Measurements from ENCODE around the gene ETV6. TPM values are rescaled to one million over a fixed set of nuclear protein-coding genes. Genes with fewer than 3 reads are reported as not detected.
A peak's percentile ranks its signal among the peaks of the same experiment; 100 is the strongest.

ETV6 gene
- total RNA-seq, 1 experiment from 2014 or later: 1.9 TPM

DNA sequence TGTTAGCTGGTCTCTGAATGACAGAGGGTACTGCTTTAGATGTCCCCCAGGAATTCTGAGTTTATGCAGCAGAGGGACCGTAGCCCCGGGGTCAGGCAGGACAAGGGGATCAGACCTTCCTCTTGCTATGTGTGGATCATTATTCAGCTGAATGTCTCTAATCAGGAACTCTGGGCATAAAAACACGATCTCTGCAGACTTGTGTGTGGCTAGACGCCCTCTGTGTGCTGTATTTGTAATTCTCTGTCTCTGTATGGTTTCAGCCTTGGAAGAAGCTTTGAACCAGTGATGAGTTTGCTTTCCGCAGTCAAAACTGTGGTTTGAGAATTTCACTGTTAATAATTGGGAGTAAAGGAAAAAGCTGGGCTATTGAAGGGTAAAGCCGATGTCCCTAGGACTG lies 125.3 kb downstream of the ETV6 start:
- DNase-seq (ENCODE audit: low spot score): no peak

DNA sequence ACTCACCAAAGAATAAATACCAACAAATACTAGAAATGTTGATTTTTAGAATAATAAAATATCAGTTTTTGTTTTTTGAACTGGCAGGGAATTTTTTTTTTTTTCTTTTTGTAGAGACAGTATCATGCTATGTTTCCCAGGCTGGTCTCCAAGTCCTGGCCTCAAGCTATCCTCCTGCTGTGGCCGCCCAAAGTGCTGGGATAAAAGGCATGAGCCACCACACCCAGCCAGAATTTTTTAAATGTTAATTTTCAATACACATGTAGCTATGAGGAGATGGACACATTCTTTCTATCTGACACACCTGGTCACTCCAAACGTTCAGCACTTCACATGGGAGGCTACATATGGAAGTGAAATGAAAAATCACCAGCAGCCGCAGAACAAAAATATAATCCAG lies 126.8 kb downstream of the ETV6 start:
- no peak for DNase-seq (ENCODE audit: low spot score)

DNA sequence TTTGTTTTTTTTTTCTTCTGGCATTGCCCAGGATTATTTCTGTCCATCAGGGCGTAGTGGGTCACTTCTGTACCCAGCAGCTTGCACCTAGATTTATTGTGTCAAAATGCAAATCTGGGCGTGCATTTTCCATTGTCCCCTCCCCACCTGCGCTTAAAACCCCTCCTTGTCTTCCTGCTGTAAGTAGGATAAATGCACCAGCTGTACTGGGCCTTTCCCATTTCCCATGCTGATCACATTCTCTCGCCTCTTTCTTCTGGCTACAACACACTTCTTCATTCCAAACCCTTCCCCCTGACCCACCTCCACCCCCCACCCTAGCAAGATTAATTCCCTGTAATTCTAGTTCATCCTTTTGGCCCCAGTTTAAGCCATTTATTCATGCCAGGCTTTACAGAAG lies 128.0 kb downstream of the ETV6 start:
- DNase-seq (ENCODE audit: low spot score): no peak

DNA sequence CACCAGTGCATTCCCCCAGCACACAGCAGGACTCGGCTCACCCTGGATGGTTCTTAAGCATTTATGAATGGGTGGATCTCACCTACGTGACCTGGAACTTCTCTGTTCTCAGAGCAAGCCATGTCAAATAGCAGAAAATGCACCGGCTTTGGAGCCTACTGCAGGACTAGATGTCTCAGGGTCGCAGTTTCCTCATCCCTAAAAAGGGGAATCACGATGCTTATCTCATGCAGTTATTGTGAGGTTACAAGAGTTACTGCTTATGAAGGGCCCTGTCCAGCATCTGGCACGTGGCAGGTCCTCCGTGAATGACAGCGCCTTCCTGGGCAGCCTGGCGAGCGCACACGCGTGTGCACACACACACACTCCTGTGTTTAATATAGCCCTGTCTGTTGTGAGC lies 128.5 kb downstream of the ETV6 start:
- no peak for DNase-seq (ENCODE audit: low spot score)

DNA sequence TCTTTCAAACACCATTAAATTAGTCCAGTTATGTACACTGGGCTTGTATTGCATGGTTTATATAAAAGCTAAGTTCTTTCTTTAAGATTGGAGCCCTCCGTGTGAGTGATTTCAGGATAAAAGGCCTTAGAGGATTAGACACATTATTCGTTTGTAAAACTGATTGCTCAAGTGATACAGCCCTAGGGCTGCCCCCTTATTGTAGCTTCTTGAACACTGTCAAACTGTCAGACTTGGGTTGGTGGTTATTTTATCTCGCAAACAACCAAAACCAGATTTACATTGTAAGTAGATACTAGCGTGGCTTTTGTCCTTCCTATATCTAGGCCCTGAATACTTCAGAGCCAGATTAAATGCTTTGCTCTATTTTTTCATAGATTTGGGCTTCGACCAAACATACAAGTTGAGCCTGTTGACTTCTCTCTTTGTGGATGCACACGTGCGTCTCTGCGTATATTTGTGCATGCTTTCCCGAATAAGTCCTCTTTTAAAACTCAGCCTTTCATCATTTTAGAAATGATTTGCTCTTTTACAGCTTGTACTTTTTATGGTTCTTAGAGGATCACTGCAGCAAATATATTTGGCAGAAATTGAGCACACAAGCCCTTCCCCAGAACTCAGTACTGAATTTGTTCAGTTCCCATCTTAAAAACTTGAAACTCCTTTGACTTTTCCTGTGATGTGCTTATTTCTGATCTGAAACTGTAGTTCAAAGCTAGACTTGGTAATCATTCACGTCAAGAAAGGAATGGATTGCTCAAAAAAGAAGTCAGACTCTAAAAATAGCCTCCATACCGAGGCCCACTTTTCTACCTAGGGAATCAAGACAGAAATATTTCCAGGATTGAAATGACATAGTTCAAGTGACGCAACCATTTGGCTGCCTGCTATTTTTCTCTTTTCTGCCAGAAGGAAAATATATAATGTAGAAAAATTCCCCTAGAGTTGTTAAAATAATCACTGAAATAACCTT lies 129.5 kb downstream of the ETV6 start:
- DNase-seq (ENCODE audit: low spot score): no peak

DNA sequence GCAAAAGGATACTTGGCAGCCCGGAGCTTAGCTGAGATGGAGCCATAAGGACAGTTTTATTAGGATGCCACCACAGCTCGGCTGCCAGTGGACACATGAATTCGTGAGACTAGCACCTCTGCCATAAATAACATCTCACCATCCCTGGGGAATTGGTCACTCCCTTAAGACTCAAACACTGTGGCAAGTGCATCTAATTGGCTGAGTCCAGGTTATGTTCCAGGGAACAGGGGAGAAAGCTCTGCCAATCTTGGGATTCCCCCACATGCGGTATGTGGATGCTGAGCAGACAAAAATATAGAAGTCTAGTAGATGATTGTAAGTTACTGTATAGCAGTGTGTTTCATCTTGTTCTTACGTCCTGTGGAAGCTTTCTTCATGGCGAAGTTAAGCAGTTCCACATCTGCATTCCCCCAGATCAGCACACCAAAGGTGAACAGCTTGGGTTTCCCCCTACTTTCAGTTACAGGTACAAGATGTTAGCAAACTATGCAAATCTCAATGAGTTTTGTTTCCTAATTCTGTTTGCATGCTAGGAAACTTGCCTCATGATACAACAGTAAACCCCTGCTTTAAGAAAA lies 131.1 kb downstream of the ETV6 start:
- DNase-seq (ENCODE audit: low spot score): no peak

DNA sequence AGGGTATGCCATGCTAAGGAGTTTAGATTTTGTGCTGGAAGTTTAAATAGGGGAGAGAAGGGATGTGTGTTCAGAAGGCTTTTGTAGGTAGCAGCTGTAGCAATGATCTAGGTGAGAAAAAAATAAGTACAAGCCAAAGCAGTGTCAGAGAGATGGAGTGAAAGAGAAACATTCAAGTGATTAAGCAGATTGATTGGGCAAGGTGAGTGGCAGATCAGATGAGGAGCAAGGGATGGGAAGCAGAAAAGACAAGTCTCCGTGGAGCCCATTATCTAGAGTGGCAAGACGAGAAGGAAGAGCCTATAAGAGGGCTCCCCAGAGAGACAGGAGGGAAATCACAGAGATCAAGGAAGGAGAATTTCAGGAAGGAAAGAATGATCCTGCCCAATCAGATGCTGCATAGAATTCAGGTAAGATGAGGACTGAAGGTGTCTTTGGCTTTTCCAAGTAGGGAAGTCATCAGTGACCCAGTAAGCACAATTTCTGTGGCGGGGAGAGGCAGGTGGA lies 133.5 kb downstream of the ETV6 start:
- no peak for DNase-seq (ENCODE audit: low spot score)

DNA sequence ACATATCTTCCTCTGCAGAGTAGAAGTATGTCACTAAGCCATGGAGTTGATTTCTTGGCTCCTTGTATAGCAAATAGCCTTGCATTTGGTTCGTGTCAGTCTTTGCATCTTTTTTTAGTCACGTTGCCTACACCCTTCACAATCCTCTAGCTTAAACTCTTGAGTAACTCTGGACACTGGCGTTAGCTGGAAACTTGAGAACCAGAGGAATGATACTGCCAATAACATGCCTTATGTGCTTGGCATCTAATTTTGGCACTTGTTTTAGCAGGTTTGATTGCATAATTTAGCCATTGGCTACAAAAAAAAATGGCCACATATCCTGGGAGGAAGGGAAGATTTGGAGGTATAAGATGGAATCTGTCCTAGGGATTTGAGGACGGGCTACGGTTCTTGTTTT lies 136.2 kb downstream of the ETV6 start:
- DNase-seq (ENCODE audit: low spot score): no peak

DNA sequence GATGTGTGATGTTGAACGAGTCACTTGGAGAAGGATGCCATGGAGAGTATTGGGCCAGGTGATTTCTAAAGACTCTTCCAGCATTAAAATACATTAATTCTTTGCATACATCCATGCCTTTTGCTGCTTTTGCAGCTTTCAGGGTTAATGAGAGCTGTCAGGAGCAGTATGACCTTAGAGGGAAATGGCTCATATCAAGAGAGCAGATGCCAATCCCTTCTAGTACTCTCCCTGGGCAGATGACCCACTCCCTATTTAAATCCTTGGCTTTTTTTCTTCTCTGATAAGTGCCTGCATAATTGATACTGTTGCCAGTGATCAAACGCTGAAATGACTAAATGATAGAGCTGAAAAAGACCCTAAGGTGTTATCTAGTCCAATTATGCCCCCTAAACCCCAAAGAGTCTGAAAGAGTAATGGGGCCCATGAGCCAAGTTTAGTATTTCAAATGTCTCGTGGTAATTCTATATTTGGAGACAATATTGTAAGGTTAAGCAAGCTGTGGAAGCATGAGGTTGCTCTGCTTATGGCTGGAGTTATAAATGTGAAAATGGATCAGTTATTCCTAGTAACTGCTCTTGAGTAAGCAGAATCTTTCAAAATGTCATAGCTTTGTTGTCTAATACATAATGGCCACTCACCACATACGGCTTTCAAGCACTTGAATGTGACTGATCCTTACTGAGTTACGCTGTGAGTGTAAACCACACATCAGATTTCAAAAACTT lies 137.3 kb downstream of the ETV6 start:
- no peak for DNase-seq (ENCODE audit: low spot score)

DNA sequence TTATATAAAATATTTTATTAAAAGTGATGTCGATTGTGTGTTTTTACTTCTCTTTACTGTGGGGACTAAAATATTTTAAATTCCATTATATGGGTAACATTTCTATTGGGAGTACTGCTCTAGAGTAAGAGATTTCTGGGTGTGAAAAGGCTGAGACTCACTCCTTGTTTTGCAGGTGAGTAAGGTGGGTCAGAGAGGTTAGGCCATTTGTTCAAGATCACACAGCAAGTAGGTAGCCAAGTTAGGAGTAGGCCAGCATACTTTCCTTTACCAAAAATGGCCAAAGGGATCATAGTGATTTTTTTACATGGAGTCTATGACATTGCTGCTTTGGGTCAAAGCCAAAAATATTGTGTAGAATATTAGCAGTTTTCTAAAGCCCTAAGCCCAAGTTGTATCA lies 138.0 kb downstream of the ETV6 start:
- DNase-seq (ENCODE audit: low spot score): no peak

DNA sequence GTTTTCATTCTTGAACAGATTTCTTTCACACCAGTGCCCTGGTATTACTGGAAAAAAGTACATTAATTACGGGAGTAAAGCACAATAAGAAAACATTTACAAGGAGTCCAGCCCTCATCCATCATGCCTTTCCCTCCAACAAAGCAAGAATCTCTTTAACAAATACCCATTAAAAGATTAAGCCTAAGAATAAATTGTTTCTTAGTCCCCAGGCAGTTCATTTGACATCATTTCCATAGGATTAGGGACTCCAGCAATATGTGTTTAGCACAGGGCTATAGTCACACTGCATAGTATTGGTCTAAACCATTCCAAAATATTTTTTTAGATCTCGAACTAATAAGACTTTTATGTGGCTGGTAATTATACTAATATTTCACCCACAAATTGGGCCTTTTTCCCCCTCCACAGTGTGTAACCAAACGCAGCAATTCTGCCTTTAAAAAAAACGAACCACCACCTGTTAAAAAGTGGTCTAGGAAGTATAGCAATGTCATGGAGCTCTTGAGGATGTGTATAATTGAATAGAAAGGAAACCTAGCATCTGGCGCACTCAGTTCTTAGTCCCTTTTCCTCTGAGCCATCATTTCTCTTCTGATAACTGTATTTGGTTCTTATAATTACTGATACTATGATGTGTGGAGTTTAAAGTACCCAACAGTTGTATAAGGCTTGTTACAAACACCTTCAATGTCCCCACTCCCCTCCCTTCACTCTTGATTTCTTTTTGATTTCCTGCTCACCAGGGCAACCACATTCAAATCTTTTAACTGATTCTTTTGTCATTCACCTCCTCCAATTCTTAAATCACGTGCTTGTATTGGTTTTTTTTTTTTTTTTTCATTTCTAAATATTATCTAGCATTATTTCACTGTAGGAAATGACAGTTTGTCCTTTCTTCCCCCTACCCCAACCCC lies 138.7 kb downstream of the ETV6 start:
- DNase-seq (ENCODE audit: low spot score): no peak

DNA sequence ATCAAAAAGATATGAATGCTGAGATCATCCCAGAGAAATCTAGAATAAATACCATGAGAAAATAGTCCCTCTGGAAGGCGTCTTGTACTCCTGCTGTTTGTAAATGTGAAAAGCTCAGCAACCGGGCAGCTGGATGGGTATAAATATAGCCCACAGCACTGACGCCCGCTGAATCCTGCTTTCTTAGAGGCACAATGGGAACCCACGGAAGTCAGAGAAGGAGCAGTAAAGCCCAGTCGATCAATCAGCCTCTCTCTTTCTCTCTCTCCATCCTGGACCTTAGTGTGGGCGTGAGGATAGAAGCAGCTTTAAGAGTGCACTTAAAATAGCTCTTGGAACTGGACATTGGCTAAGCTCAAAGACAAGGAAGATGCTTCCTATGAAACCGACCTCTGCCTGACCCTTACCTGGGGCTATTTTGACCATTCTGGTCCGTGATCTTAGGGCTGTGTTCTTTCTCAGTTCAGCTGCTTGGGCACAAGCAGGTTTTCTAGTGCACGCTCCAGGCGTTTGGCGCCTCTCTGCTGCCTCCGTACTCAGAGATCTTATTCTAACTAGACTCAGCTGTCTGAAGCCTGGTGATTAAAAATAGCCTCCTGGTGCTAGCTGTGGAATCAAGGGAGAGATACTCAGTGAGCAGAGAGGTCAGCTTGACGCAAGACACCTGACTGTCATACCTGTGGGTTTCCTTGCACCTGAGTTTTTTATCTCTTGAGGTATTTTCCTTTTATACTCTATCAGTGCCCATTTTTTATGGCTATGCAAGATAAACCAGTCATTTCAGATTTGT lies 144.6 kb downstream of the ETV6 start:
- DNase-seq (ENCODE audit: low spot score): no peak

DNA sequence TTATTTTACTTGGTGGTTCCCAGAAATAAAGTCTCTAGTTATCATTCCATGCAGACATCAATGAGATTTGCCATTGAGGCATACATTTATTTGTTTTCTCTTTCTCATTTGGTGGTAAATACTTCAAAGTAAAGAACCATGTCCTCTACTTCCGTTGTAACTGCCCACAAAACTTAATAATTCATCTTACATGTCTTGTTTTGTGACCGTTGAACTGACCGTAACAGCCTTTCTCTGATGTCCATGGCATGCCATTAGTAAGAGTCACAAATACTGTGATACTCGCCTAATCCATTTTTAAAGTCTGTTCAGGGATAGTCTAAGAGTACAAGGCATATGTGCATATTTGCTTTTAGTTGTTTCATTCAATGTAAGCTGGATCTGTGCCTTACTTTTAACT lies 145.3 kb downstream of the ETV6 start:
- DNase-seq (ENCODE audit: low spot score): no peak

DNA sequence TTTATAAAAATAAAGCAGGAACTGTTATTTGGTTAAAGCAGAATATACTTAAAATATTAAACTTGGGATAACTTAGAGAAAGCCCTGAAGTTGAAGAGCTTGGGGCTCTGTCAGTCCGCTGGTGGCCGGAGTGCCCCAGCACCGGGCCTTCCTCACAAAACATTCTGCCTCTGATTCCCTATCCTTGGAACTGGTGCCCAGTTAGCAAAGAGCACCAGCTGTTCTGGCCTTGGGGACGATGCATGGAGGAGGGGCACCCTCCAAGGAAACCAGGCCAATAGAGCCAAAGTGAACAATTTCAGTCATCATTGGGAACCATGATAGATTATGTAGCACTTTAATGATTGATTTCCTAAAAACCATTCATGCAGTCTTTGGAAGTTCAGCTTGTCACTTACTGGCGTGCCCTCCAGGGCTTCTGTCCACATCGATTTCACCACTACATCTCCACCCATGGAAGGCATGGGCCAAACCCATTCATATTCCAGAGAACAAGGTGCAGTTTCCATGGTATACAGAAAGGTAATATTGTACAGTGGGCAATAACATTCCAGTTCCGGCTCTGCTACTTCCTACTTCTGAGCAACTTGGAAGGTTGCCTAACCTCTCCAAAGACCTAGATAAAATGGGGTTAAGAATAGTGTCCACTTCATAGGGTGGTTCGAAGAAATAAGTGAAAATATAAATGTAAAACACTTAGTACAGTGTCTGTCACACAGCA lies 145.9 kb downstream of the ETV6 start:
- no peak for DNase-seq (ENCODE audit: low spot score)

DNA sequence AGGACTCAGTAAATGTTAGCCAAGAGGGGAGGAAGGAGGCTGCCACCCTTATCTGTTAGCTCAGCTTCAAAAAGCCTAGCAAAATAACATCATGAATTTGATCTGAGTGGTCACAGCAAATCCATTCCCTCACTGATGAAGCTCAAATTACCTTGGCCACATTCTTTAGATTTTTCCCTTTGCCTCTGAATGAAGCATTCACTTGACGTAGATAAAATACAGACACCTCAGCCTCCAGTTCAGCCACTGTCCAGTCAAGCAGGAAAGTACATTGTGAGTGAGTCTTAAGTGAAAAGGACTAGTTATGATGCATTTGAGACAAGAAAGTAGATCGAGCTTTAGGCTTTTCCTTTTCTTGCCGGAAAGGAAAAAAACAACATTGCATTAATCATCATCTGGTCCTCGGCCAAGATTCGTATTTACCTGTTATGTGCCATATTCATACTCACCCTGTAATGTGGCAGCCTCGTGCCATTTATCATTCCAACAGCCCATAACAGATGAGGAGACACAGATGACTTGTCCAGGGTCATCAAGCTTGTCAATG lies 146.5 kb downstream of the ETV6 start:
- DNase-seq (ENCODE audit: low spot score): peak; percentile 70

DNA sequence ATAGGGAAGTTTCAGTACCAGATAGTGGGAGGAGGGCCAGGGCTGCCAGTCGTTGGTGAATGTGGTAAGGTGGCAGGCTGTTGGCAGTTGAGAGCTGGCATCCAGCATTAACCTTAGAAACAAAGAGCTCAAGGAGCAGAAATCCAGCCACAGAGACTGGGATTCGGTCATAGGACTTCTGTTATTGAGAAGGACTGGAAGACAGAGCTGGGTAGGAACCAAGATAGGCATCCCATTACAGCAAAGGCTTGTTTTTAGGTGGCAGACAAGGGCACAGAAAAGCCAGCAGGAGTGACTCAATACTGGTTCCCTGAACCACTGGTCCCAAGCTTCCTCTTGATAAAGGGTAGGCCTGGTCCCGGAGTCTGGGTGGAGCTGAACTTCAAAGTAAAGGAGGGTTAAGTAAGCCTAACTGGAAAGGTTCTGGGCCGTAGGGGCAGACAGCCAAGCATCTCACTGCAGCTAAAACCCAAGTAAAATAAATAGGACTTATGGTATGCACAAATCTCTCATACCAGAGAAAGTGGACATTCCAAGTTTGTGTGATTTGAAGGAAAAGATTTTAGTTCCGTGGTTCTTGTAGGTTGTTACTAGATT lies 147.9 kb downstream of the ETV6 start:
- peak; percentile 22 for DNase-seq (ENCODE audit: low spot score)

DNA sequence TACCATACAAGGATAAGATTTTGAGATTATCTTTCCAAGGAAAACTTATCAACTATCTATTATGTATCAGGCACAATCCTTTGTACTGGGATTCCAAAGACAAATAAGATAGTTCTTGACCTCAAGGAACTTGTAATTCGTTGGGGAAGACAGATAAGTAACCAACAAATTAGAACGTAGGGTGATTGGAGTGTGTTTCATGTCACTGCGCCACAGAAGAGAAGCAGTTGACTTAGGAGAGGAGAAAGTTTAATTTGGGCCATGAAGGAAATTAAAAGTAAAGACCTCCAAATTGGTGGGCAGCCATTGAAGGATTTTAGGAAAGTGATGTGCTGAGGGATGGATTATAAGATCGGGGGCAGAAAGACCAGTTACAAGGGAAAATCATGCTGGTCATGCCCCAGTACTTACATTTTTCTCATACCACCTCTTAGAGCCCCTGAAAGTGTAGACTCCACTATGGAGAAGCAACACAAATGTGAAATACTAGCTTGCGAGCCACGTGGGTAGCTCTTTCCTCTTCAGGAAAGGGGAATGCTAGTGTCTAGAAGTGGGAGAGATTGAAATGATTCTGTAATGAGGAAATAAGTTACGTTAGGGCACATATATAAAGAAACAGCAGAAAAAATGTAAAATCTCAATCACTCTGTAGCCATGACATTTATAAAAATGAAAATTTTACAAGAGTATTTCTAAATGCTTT lies 148.7 kb downstream of the ETV6 start:
- DNase-seq (ENCODE audit: low spot score): no peak

DNA sequence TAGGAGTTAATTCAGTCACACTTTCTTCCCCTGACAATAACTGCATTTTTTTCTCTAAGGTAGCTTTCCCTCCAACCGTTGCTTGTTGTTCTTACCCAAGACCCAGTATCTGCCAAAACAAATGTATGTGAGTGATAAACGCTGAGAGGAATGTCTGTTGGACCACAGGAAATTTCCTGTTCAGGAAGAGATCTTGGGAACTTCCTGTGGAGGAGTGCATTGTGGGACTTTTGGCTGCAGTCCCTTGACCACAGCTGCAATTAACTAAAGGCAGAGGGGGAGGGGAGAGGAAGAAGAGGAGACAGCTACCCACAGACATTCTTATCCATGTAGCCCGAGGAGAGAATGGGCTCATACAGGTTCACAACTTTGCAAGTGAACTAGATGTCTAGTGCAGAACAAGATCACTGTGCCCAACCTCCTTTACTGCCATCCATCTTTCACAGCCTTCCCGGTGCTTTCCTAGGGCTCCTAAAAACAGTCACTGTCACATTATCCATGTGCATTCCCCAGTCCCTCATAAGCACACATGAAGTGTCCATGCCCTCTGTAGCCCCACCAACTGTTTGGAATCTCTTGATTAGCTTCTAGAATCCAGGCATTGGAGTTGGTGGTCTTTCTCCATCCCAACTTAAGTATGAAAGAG lies 149.5 kb downstream of the ETV6 start:
- peak; percentile 92 for DNase-seq (ENCODE audit: low spot score)

Measured in A172 (cell line).